Astrocyte (in vitro differentiated cells and primary cell): ENCODE results near the gene FAM149B1. TPM values are rescaled to one million over a fixed set of nuclear protein-coding genes. Genes with fewer than 3 reads are reported as not detected.

ENCODE experiments used
- DNase-seq: peaks from one replicate; pipeline ENCODE4 v3.0.0-alpha.2; 2010; ENCODE audit warnings: low read depth
- FAIRE-seq: peaks from 2 replicates; lab custom pipeline; 2011; peaks lifted over from hg19 to GRCh38; lab: Jason Lieb, UNC
- H2AFZ ChIP-seq: 2 replicates; pipeline ENCODE4 v1.6.0; 2012; ENCODE audit warnings: low read depth, low read length, inconsistent platforms
- H3K27ac ChIP-seq: 2 replicates; pipeline ENCODE4 v1.5.1; 2011; ENCODE audit warnings: low read depth, low read length, inconsistent platforms
- H3K27me3 ChIP-seq: 2 replicates; pipeline ENCODE4 v1.6.0; 2011; ENCODE audit warnings: low read length, inconsistent platforms; ENCODE audit not compliant: insufficient read depth
- H3K36me3 ChIP-seq: 2 replicates; pipeline ENCODE4 v1.5.1; 2011; ENCODE audit warnings: low read length, inconsistent platforms; ENCODE audit not compliant: insufficient read depth
- H3K4me1 ChIP-seq: 2 replicates; pipeline ENCODE4 v1.5.1; 2011; ENCODE audit warnings: low read length, inconsistent platforms; ENCODE audit not compliant: insufficient read depth
- H3K4me2 ChIP-seq: 2 replicates; pipeline ENCODE4 v1.6.0; 2012; ENCODE audit warnings: low read length, inconsistent platforms
- H3K4me3 ChIP-seq: 2 replicates; pipeline ENCODE4 v1.5.1; 2011; ENCODE audit warnings: low read depth, mild to moderate bottlenecking, low read length, inconsistent platforms; ENCODE audit not compliant: insufficient read depth
- H3K79me2 ChIP-seq: 2 replicates; pipeline ENCODE4 v1.6.0; 2012; ENCODE audit warnings: mild to moderate bottlenecking, low read length, inconsistent platforms; ENCODE audit not compliant: insufficient read depth
- H3K9ac ChIP-seq: 2 replicates; pipeline ENCODE4 v1.6.0; 2012; ENCODE audit warnings: mild to moderate bottlenecking, low read length, inconsistent platforms
- H3K9me3 ChIP-seq: 2 replicates; pipeline ENCODE4 v1.5.1; 2012; ENCODE audit warnings: low read depth, mild to moderate bottlenecking, low read length, inconsistent platforms; ENCODE audit not compliant: insufficient read depth
- H4K20me1 ChIP-seq: 2 replicates; pipeline ENCODE4 v1.6.0; 2012; ENCODE audit warnings: low read length, inconsistent platforms; ENCODE audit not compliant: insufficient read depth
- H3K27ac Mint-ChIP-seq: one replicate; pipeline ENCODE4 v1.8.0; 2021; ENCODE audit warnings: mild to moderate bottlenecking, mixed read lengths; ENCODE audit not compliant: unreplicated experiment
- H3K27me3 Mint-ChIP-seq: one replicate; pipeline ENCODE4 v1.8.0; 2021; ENCODE audit warnings: low read depth, mixed read lengths; ENCODE audit not compliant: unreplicated experiment
- H3K36me3 Mint-ChIP-seq: one replicate; pipeline ENCODE4 v1.8.0; 2021; ENCODE audit warnings: low read depth, mixed read lengths; ENCODE audit not compliant: unreplicated experiment
- H3K4me1 Mint-ChIP-seq: one replicate; pipeline ENCODE4 v1.8.0; 2021; ENCODE audit warnings: low read depth, mixed read lengths; ENCODE audit not compliant: unreplicated experiment
- H3K4me3 Mint-ChIP-seq: one replicate; pipeline ENCODE4 v1.8.0; 2021; ENCODE audit warnings: mild to moderate bottlenecking, moderate library complexity, mixed read lengths; ENCODE audit not compliant: unreplicated experiment
- H3K9me3 Mint-ChIP-seq: one replicate; pipeline ENCODE4 v1.8.0; 2021; ENCODE audit warnings: mild to moderate bottlenecking, mixed read lengths; ENCODE audit not compliant: unreplicated experiment
- EZH2 ChIP-seq: IDR thresholded peaks from 2 replicates; pipeline ENCODE4 v1.6.1; 2012; ENCODE audit warnings: mild to moderate bottlenecking, low read length, inconsistent platforms; ENCODE audit not compliant: insufficient read depth
- total RNA-seq: library from RNA; stranded (reverse); gene quantifications from 2 replicates; pipeline ENCODE4 v1.2.1, GENCODE V29; 2021
- TF ChIP-seq, protein P1 (sequence below): IDR thresholded peaks from 2 replicates; pipeline ENCODE4 v1.5.1; 2011; ENCODE audit warnings: low read depth, mild to moderate bottlenecking, inconsistent platforms, low read length, moderate library complexity; ENCODE audit not compliant: insufficient read depth

Gene FAM149B1
- total RNA-seq, 1 donor from 2014 or later, result 14.0 TPM

DNA sequence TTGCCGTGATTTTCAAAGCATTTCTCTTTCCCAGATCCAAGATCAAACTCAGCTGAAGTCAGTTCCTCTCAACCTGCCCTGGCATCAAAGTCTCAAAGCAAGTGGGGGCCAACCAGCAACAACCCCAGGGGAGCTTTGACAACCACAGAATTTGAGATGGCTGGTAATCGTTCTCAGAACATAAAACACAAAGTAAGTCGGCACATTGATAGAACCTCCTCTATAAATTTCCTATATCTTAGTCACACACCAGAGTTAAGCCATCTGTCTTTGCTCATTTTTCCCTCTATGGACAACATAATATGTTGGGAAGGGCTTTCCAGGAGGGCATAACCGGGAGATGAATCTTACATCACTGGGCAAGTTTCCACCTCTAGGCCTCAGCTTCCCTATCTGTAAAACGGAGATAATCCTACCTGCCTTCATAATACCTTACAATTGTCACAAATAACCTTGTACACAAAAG, 80.4 kb downstream of the FAM149B1 start:
- H3K4me1 ChIP-seq, result peaks cover 29% of the 10 kb centered on the region
- peaks cover 21% of the 10 kb centered on the region for H3K4me1 Mint-ChIP-seq
- H4K20me1 ChIP-seq, result peaks cover 13% of the 10 kb centered on the region
- peak overlapping the region; percentile 63 for H3K27ac Mint-ChIP-seq
- peaks cover 29% of the 10 kb centered on the region for H3K36me3 ChIP-seq
- no peak overlapping the region for H3K9ac ChIP-seq
- TF ChIP-seq EZH2, result no peak
- TF ChIP-seq, protein P1, sequence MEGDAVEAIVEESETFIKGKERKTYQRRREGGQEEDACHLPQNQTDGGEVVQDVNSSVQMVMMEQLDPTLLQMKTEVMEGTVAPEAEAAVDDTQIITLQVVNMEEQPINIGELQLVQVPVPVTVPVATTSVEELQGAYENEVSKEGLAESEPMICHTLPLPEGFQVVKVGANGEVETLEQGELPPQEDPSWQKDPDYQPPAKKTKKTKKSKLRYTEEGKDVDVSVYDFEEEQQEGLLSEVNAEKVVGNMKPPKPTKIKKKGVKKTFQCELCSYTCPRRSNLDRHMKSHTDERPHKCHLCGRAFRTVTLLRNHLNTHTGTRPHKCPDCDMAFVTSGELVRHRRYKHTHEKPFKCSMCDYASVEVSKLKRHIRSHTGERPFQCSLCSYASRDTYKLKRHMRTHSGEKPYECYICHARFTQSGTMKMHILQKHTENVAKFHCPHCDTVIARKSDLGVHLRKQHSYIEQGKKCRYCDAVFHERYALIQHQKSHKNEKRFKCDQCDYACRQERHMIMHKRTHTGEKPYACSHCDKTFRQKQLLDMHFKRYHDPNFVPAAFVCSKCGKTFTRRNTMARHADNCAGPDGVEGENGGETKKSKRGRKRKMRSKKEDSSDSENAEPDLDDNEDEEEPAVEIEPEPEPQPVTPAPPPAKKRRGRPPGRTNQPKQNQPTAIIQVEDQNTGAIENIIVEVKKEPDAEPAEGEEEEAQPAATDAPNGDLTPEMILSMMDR, result no peak
- H3K27me3 ChIP-seq, result no peaks in the 10 kb centered on the region
- peaks cover 91% of the 10 kb centered on the region for H3K79me2 ChIP-seq
- FAIRE-seq (no peak), DNase-seq (no peak)
- no peaks in the 10 kb centered on the region for H3K9me3 Mint-ChIP-seq
- peak overlapping the region; percentile 91 for H3K4me2 ChIP-seq
- H3K36me3 Mint-ChIP-seq, result peaks cover 10% of the 10 kb centered on the region
- peak overlapping the region; percentile 81 for H3K27ac ChIP-seq
- H3K27me3 Mint-ChIP-seq, result no peaks in the 10 kb centered on the region
- peak overlapping the region; percentile 94 for H3K4me3 Mint-ChIP-seq
- H3K4me3 ChIP-seq, result no peak overlapping the region
- no peaks in the 10 kb centered on the region for H3K9me3 ChIP-seq
- no peak overlapping the region for H2AFZ ChIP-seq

DNA sequence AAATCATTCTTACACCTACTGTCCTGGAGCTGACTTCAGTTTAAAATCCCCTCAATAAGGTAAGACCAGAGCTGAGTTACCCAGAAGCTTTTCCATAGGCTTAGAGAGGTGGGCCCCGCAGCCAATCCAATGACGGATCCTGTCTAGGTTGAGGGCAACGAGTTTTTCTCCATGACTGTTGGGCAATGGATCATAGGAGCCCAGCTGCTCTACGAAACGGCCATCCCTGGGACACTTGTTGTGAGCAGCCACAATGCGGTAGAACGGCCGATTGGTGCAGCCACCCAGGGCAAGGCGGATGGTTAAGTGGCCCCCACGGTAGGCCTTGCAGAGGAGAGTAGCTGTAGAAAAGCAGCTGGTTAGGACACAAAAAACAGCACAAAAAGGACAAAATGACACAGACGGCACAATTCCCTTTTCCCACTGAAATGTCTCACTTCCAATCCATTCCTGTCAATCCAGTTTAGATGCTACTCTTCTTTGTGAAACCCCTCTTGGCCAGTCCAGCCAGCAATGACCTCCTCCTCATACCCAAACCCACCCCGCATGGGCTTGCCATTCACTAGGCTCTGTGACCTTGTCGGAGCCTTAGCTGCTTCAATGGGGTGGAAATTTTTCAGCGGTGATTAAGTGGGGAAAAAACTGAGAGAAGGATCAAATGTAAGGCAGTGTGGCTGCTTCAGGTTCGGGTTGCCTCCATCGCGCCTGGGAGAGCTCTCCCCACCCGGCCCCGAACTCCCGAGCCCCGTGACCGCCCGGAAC, 83.9 kb downstream of the FAM149B1 start:
- FAIRE-seq (no peak), DNase-seq (peak; percentile 6)
- Histone ChIP-seq H2AFZ (peak overlapping the region; percentile 97), H3K79me2 (peaks cover 64% of the 10 kb centered on the region), H3K9me3 (no peaks in the 10 kb centered on the region), H3K27me3 (no peaks in the 10 kb centered on the region), H3K4me3 (peak overlapping the region; percentile 95), H3K4me2 (peak overlapping the region; percentile 90), H3K36me3 (peaks cover 15% of the 10 kb centered on the region), H3K27ac (peak overlapping the region; percentile 92), H3K4me1 (peaks cover 28% of the 10 kb centered on the region), H3K9ac (peak overlapping the region; percentile 95), H4K20me1 (no peaks in the 10 kb centered on the region)
- Mint-ChIP-seq H3K4me1 (peaks cover 14% of the 10 kb centered on the region), H3K27ac (peak overlapping the region; percentile 96), H3K4me3 (peak overlapping the region; percentile 92), H3K36me3 (peaks cover 3% of the 10 kb centered on the region), H3K27me3 (no peaks in the 10 kb centered on the region), H3K9me3 (no peaks in the 10 kb centered on the region)
- TF ChIP-seq, protein P1, result no peak
- TF ChIP-seq EZH2, result no peak
